NCI-H128 (cell line): ENCODE measurements around the gene TYMP.
"Not testable (repeated sequence)": the region's sequence is repeated elsewhere in the genome, so short reads cannot be mapped to it uniquely, and the experiment has no call there.

Experiments
- DNase-seq: peaks from one replicate; lab custom pipeline; 2025; ENCODE audit not compliant: unreplicated experiment; lab: John Stamatoyannopoulos, UW

Gene TYMP

DNA sequence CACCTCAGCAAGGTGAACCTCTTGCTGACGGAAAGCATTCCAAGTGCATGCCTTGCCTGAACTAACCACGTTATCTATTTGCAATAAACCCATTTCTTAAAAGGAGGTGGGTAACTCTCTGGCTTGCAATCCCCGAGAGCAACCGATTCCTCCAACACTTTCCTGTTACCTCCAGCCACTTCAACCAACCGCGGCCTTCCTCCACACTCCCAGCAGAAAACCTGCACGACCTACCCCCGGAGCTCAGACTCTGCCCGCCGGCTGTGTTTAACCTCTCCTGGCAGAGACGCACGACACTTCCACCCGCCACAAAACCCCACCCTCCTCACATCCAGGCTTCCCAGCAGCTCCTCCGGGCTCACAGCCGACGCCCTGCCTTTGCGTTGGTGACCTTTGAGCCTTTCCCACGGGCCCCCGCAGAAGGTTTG is 5.1 kb downstream of the TYMP start:
- DNase-seq: no peak

DNA sequence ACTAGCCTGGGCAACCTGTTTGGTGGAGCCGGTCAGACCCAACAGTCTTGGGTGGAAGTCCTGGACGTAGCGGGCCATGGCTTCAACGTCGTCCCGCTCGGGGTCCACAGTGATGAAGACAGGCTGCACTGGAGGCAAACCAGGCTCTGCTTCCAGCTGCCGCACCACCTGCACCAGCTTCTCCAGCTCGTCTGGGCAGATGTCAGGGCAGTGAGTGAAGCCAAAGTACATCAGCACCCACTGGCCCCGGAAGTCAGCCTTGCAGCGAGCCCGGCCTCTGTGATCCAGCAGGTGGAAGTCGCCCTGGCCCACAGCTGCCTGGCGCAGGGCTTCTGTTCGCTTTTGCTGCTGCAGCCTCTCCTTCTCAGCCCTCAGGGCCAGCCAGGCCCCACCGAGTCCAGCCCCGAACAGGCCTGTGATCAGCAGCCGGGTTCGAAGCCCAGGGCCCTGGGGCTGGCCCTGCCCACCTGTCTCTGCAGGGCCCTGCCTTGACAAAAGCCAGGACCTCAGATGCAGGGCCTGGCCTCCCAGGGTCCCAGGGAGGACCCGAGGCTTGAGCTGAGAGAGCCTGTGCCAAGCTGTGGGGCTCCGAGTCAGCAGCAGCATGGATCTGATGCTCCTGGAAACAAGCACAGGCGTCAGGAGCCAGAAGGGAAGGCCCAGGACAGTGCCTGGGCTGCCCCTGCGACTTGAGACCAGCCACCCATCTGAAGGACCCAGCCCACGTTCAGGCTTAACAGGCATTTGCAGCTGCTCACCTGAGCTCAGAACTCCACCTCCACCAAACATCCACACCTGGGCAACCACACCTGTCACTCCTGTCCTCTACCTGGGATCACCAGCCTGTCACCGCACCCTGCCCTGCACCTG is 5.8 kb downstream of the TYMP start:
- DNase-seq: no peak

DNA sequence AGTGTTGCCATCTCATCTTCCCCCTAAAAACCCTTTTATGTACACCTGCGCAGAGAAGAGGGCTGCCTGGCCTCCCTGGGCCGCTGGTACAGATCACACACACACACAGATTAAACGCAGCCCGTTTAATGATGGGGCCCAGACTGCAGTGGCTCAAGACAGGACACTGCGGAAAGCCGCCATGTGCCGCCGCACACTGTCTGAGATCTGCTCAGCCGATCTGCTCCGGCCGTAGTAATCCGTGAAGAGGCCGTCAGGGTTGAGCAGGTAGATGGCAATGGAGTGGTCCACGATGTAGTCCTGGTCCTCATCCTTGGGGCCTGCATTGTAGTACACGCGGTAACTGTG is 6.4 kb downstream of the TYMP start:
- DNase-seq: no peak

DNA sequence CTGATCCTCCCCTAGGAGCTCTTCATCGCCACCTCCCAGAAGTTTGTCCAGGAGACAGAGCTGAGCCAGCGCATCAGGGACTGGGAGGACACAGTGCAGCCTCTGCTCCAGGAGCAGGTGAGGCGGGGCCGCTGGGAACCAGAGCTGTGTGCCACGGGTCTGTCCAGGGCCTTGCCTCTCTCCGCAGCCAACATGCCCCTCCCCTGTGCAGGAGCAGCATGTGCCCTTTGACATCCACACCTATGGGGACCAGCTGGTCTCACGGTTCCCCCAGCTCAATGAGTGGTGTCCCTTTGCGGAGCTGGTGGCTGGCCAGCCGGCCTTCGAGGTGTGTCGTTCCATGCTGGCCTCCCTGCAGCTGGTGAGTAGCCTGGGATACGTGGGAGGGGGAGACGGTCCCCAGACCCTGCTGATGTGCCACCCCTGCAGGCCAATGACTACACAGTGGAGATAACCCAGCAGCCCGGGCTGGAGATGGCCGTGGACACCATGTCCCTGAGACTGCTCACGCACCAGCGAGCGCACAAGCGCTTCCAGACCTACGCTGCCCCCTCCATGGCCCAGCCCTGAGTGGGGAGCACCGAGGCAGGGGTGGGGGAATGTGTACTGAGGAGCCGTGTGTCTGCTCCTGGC is 6.9 kb downstream of the TYMP start:
- no peak for DNase-seq

DNA sequence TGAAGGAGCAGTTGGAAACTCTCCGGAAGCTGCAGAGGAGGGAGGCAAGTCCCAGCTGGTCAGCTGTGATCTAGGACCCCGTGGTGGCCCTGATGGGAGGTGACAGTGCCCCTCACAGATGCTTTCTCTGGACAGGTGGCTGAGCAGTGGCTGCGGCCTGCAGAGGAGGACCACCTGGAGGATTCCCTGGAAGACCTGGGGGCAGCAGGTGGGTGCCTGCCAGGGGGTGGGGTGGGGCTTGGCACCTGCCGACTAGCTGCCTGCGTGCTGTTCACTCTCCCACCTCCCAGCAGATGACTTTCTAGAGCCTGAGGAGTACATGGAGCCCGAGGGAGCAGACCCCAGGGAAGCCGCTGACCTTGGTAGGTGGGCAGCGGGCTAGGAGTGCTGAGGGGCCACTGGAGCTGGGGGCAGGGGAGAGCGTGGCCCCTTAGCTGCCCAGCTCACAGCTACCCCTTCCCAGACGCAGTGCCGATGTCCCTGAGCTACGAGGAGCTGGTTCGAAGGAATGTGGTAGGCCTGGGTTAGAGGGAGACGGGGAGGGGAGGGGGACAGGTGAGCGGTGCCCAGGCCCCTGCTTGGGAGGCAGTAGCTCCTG is 7.5 kb downstream of the TYMP start:
- DNase-seq: no peak

DNA sequence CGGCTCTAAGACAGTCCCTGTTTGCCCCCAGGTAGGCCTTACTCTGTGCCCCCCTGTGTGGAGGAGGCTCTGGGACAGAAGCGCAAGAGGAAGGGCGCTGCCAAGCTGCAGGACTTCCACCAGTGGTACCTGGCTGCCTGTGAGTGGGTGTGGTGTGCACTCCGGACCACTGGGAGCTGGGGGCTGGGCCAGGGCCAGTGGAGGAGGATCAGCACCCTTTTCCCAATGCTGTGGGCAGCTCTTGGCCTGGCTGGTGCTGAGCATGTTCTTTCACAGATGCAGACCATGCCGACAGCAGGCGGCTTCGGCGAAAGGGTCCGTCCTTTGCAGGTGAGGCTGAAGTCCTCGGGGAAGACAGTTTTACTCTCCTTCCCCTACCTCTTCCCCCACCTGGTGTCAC is 8.1 kb downstream of the TYMP start:
- no peak for DNase-seq

DNA sequence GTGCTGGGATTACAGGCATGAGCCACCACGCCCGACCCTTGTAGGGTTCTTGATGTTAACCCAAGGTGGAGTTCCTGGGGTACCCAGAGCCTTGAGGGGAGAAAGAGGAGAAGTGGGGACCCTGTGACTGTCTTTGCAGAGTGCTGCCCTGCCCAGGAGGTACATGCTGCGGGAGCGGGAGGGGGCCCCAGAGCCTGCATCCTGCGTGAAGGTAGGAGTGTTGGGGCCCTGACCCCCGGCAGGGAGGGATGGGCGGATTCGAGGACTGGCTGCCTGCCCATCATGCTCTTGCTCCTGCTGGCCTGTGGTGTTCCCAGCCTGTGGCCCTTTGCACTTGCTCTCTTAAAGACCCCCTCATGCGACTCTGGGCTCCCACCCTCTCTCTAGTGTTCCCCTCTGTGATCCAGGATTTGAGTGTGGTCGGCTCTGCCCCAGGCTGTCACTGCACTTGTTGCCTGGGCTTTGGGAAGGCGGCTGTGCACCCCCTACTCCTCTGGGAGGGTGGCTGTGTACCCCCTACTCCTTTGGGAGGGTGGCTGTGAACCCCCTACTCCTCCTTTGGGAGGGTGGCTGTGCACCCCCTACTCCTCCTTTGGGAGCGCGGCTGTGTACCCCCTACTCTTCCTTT is 8.9 kb downstream of the TYMP start:
- no peak for DNase-seq

DNA sequence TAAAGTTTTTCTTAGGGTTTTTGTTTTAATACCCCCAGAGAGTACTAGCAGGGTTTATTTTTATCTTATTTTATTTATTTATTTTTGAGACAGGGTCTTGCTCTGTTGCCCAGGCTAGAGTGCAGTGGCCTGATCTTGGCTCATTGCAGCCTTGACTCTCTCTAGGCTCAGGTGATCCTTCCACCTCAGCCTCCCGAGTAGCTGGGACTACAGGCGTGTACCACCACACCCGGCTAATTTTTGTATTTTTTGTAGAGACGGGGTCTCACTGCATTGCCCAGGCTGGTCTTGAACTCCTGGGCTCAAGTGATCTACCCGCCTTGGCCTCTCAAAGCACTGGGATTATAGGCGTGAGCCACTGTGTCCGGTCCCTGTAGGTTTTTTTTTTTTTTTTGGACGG is 9.6 kb downstream of the TYMP start:
- DNase-seq: not testable (repeated sequence)

DNA sequence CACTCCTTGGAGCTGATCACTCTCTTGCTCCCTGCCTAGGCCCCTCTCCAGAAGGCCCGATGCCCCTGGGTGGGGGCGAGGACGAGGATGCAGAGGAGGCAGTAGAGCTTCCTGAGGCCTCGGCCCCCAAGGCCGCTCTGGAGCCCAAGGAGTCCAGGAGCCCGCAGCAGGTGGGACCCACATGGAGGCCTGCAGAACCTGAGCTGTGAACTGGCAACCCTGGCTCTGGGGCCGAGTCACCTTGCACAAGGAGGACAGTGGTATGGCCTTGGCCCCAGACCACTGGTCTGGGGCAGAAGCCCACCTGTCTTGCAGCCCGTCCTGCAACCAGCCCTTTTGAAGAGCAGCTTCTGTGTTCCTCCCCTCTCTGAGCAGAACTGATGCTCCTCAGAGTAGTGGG is 10.7 kb downstream of the TYMP start:
- DNase-seq: no peak

DNA sequence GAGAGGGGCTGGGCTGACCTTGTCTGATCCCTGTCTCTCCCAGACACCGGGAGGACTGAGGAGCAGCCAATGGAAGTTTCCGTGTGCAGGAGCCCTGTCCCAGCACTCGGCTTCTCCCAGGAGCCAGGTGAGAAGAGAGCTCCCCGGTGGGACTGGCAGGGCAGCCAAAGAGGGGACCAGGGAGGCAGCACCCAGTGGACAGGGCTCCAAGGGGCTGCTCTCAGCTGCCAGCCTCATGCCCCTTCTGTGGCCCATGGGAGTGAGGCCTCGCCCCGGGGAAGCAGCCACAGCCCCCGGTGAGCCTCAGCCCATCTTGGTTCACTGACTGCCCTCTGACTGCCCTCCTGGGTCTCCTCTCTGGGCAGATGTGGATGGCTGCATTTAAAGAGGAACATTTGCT is 11.2 kb downstream of the TYMP start:
- no peak for DNase-seq

DNA sequence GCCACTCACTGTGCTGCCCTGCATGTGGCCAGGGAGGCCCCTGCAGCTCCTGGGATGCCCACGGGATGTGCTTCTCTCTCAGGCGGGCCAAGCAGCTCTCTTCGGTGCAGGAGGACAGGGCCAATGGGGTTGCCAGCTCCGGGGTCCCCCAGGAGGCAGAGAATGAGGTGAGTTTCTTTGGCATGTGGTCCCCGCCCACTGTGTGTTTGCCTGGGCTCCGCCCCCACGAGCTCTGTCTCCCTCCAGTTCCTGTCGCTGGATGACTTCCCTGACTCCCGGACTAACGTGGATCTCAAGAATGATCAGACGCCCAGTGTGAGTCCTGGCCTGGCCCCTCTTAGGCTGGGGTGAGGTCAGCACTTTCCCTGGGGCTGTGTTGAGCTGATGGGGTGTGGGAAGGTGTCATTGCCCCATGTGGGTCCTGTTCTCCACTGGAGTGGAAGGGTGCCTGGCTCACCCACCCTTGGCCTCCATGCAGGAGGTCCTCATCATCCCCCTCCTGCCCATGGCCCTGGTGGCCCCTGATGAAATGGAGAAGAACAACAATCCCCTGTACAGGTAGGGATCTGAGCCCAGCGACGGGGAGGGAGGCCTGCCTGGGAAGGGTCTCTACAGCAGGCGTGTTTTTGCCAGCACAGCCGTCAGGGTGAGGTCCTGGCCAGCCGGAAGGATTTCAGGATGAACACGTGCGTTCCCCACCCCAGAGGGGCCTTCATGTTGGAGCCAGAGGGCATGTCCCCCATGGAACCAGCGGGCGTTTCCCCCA is 12.1 kb downstream of the TYMP start:
- DNase-seq: no peak

DNA sequence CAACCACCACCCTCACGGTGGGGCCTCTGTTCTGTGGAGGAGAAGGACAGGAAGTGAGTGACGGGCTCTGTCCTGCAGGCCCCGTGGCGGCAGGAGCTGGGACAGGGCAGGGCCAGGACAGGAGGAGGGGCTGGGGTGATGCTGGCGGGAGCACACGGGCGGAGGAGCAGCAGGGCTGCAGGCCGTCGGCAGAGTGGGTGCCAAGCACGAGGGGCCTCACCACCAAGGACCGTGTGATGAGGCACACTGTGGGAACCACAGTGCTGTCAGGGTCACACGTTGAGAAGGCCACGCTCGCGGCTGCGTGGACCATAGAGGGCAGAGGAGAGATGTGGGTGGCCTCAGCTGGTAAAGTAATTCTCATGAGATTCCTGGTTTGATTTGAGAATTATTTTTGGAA is 12.9 kb downstream of the TYMP start:
- no peak for DNase-seq

DNA sequence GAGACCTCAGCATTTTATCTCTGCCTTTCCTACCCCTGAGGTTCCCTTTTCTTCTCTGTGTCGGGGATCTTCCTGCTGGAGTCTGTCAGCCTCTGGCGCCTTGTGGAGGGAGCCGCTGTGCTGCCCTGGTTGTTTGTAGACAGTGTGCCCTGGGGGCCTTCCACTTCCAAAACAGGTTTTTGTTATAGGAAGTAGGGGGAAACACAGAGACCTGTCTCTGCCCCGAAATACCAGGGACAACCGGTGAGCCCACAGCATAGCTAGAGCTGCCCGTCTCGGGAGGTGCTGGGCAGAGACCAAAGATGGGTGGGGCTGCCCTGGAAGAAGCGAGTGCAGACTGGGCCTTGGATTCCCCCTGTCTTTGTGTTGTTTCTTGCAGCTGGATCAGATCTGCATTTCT is 13.7 kb downstream of the TYMP start:
- DNase-seq: no peak

DNA sequence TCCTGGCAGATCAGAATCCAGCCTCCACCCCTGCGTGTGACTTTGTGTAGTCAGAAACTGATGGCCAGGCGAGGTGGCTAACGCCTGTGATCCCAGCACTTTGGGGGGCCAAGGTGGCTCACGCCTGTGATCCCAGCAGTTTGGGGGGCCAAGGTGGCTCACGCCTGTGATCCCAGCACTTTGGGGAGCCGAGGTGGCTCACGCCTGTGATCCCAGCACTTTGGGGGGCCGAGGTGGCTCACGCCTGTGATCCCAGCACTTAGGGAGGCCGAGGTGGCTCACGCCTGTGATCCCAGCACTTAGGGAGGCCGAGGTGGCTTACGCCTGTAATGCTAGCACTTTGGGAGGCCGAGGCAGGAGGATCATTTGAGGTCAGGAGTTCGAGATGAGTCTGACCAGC is 16.6 kb downstream of the TYMP start:
- no peak for DNase-seq

DNA sequence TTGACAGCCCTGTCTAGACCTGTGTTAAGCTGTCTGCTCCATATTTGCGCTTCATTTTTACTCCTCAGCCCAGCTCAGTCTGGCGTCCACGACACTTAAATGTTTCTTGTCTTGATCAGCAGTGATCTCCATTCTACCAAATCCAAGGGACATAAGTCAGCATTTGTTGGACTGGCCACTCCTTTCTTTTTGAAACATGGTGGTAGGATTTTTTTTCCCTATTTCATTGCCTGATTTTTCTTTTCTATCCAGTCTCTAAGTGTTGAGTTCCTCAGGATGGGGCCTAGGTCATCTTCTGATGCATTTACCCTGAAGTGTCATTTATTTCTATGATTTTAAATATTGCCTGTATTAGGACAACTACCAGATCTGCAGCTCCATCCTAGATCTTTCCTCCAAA is 20.9 kb downstream of the TYMP start:
- DNase-seq: no peak

DNA sequence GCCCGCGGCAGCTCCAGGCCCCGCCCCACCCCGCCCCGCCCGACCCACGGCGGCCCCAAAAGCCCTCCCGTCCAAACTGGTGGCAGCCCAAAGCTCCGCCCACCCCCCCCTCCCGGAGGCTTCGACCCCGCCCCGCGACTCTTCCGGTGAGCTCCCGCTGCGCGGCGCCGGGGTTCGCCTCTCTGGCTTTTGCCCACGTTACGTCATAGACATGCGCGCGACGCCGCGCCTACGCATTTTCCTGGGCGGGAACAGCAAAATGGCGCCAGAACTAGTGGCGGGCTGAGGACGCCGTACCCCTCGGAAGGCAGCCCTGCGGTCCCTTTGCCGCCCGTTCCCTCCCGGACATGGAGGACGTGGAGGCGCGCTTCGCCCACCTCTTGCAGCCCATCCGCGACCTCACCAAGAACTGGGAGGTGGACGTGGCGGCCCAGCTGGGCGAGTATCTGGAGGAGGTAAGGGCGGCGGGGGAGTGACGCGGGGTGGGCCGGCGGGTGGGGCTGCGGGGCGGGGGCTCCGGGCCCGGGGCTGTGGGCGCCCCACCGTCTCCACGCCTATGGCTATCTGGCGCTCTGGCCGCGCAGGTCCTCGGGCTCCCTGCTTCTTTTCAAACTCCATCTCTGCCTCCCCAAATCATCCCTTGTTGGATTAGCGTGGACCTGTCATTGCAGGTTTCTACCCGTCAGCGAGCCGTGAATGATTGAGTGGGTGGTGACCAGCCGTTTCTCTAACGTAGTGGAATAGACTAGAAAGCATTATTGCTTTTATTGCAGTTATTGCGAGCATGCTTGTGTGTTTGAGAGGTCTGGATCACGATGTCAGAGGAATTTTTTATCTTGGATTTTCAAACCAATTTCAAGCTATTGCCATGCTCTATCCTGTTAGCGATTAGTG is 21.6 kb downstream of the TYMP start, which contains the start of gene NCAPH2:
NCAPH2 (plus strand) TSS at position 234 of the 894 bp plus-strand sequence; CDS start at position 348, 114 bp downstream.
- peak; percentile 80 for DNase-seq

DNA sequence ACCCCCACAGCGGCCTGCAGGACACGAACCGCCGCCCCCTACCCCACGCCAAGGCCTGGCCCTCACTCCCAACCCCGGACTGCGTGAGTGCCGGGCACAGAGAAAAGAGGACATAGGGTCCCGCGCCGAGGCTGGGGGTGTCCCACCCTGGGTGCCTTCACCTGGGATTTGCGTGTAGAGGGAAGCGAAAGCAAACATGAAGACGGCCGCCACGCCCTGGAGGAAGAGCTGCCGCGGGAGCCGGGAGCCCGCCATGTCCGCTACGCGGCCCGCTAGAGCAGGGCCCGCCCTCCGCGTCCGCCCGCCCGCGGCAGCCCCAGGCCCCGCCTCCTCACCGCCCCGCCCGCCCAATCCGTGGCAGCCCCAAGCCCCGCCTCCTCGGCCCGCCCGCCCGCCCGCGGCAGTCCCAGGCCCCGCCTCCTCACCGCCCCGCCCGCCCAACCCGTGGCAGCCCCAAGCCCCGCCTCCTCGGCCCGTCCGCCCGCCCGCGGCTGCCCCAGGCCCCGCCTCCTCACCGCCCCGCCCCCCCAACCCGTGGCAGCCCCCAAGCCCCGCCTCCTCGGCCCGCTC is 22.3 kb downstream of the TYMP start, which contains the start of gene LMF2:
LMF2 (minus strand) TSS at position 282 of the 570 bp plus-strand sequence; CDS start at position 255, 27 bp downstream.
- no peak for DNase-seq

DNA sequence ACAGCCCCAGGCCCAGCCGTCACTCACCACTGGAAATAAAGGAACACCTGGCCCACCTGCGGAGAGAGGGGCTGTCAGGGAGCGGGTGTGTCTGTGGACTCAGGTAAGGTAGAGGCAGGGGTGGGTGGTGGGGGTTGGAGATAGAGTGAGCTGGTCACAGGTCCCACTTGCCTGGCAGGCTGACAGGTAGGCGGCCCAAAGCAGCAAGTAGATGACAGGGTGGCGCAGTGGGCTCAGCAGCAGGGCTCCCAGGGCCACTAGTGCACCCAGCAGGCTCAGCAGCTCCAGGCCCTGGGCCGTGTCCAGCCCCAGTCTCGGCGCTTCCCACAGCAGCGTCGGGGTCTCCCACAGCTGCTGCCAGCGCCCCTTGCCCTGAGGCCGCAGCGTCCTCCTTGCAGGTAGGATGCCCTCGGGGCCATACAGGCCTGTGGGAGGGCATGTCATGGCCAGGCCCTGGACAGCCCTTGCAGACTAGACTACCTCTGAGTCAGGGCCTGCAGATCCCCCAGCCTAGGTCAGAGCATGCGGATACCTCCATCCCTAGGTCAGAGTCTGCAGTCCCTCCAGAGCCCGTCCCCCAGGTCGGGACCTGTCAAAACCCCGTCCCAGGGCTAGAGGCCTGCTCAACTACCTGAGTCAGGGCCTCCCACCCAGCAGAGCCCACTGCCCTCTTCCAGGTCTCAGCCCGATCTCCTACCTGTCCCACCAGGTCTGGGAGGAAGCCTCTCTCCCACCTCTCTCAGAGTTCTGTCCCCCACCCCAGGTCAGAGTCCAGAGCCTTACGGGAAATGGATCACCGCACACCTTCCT is 23.0 kb downstream of the TYMP start:
- peak; percentile 19 for DNase-seq
